DMS153 treated with DMSO at 0.1 percent for 48 hours (cell line): Measurements from ENCODE around the gene ANKIB1.
"Not testable (repeated sequence)": the region's sequence is repeated elsewhere in the genome, so short reads cannot be mapped to it uniquely, and the experiment has no call there.

ENCODE experiments used
- DNase-seq: peaks from one replicate; lab custom pipeline; 2025; ENCODE audit not compliant: unreplicated experiment; lab: John Stamatoyannopoulos, UW

Gene ANKIB1, protein sequence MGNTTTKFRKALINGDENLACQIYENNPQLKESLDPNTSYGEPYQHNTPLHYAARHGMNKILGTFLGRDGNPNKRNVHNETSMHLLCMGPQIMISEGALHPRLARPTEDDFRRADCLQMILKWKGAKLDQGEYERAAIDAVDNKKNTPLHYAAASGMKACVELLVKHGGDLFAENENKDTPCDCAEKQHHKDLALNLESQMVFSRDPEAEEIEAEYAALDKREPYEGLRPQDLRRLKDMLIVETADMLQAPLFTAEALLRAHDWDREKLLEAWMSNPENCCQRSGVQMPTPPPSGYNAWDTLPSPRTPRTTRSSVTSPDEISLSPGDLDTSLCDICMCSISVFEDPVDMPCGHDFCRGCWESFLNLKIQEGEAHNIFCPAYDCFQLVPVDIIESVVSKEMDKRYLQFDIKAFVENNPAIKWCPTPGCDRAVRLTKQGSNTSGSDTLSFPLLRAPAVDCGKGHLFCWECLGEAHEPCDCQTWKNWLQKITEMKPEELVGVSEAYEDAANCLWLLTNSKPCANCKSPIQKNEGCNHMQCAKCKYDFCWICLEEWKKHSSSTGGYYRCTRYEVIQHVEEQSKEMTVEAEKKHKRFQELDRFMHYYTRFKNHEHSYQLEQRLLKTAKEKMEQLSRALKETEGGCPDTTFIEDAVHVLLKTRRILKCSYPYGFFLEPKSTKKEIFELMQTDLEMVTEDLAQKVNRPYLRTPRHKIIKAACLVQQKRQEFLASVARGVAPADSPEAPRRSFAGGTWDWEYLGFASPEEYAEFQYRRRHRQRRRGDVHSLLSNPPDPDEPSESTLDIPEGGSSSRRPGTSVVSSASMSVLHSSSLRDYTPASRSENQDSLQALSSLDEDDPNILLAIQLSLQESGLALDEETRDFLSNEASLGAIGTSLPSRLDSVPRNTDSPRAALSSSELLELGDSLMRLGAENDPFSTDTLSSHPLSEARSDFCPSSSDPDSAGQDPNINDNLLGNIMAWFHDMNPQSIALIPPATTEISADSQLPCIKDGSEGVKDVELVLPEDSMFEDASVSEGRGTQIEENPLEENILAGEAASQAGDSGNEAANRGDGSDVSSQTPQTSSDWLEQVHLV

DNA sequence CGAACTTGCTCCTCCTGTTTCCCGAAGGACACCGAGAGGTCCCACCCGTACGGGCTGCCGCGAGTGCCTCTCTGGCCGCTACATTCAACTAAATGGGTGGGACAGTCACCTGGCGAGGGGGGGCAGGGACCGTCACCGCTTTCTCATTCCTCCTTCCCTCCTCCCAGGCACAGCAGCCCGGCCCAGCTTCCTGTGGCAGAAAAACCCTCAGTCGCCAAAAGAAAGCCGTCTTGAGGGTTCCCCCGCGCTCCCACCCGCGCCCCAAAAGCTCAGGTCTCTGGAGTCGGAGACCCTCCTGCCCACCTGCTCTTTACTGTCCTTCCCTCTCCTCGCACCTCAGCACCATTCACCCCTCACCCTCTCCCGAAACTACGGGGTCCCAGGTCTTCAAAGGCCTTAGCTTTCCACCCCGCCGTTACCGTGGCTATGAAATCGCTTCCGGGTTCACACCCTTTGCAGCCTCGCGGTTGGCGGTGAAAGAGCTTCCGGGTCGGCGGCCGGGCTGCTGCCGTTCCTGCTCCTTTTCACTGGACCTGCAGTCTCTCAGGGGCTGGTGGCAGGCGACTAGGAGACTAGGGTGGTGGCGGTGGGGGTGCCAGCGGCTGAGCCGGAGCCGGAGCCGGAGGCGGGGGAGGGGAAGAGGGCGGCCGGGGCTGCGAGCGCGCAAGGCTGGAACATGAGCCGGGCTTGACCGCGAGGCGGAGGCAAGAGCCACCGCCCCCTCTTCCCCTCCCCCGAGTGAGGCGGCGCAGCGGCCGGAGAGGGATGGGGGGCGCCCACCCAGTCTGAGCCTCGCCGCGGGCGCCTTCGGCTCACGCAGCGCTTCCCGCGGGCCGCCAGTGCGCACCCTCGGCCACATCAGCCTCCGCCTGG lies at the start of gene ANKIB1, which contains the start of gene KRIT1:
ANKIB1 (plus strand) TSS at position 488 of the 873 bp plus-strand sequence. CDS start 49,005 bp downstream, outside the sequence.
KRIT1 (minus strand) TSS at position 428 of the 873 bp plus-strand sequence. CDS start 3,779 bp downstream, outside the sequence.
- DNase-seq, result peak; percentile 81

- DNase-seq, result no peak
Observed at GRCh38 chr7:92200791-92201190, 45.0 kb upstream of the ANKIB1 start.

DNA sequence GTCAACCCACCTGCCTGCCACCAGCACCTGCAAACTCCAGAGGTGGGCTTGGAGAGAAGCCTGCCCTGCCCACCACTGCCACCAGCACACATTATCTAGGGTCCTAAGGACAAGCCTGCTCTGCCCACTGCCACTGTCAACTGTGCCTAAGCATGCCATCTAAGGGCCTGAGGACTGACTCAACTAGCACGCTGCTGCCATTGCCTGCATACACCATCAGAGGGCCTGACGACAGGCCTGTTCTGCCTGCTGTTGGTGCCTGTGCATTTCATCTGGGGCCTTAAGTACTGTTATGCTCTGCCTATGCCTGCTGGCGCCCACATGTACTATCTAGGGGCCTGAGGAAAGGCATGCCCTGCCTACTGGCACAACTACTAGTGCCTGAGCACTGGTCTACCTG lies 39.8 kb upstream of the ANKIB1 start:
- no peak for DNase-seq

DNA sequence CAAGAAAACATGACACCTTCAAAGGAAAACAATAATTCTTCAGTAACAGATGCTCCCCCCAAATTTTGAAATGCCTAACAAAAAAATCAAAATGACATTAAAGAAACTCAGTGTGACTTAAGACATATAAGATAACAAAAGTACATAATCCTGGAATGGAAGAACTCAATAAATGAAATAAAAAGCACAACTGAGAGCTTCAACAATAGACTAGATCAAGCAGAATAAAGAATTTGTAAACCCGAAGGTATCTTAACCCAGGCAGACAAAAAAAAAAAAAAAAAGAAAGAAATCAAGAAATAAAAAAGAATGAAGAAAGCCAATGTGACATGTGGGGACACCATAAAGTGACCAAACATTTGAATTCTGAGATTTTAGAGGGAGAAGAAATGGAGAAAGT lies 39.1 kb upstream of the ANKIB1 start:
- DNase-seq, result no peak

DNA sequence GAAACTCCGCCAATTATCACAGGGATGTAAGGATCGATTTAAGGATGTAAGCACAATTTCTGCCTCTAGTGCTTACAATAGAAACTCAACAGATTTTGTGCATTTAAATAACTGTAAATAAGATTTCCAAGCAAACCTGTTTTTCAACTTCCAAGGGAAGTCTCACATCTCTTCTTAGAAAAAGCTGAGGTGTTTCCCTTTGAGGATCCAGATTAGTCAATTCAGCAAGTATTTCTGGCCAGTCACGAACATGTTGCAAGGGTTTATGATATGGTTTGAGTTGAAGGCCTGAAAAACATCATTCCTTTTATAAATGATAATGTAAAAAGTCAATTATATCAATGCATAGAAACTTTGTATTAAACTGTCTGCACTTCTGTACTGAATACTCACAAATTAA lies 24.0 kb upstream of the ANKIB1 start:
- DNase-seq, result no peak

DNA sequence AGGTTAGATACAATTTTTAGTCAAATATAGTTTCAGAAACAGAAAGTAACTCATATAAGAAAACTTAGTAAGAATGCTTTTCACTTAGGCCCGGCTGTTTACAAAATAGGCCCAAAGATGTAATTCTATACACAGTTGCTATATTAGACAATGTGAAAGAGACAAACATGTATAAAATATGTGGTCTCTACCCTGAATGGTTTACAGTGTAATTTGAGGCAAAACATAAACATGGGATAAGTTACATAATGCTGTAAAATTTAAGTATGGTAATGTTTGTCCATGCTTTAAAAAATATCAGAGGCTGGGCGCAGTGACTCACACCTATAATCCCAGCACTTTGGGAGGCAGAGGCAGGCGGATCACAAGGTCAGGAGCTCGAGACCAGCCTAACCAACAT lies 18.8 kb upstream of the ANKIB1 start:
- DNase-seq, result no peak

- no peak for DNase-seq
Observed at GRCh38 chr7:92228100-92228499, 17.7 kb upstream of the ANKIB1 start.

DNA sequence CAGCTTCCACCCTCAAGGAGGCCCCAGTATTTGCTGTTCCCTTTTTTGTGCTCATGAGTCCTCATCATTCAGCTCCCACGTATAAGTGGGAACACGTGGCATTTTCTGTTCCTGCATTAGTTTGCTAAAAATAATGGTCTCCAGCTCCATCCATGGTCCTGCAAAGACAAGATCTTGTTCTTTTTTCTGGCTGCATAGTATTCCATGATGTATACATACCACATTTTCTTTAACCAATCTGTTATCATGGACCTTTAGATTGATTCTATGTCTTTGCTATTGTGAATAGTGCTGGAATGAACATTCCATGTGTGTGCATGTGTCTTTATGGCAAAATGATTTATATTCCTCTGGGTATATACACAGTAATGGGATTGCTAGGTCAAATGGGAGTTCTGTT lies 17.0 kb upstream of the ANKIB1 start:
- no peak for DNase-seq

DNA sequence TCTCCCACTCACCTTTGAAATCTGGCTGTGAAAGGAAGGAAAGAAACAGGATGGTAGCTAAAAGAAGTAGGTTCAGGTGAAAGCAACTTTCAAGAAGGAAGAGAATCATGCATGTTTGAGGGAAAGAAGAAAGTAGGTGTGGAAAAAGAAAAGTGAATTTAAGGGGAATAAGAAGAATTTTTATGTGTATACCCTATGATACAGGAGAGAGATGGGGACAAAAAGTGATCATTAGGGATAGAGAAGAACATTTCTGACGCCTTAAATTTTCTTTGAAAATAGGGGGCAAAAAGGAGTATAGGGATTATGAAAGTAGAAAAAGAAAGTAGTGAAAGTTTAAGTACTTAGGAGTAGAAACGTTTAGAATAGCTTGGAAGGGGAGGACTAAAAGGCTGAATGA lies 15.2 kb upstream of the ANKIB1 start:
- DNase-seq, result no peak

- DNase-seq, result no peak
Observed at GRCh38 chr7:92242972-92243371, 2.8 kb upstream of the ANKIB1 start.

DNA sequence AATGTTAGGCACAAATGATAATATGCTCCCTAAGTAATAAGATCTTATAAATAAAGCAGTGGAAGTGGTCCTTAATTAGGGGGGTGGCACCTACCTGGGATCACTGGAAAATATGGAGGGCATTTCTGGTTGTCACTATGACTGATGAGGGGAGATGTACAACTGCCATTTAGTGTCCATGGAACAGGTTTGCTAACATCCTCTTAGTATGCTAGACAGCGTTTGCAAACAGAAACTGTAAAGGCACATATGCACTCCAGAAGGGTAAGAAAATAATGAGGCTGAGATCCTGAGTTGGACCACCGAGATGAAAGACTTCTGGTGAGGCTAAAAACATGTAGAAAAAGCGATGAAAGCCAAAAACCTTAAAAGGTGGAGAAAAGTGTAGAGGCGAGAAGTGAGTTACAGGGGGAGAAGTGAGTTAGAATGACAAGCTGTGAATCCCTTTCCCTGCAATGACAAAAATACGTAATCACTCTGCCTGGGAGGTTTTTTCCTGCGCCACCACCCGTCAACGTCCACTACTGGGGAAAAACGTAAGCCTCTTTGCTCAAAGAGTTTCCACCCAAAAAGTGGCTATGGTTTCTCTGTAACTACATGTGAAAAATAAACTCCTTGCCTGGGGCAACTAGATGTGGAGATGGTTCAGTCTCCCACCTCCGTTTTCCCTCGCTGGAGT lies 827 bp upstream of the ANKIB1 start:
- peak; percentile 21 for DNase-seq

GRCh38 chr7:92246360-92247101 lies 757 bp downstream of the ANKIB1 start:
- DNase-seq, result no peak

- DNase-seq, result no peak
Observed at GRCh38 chr7:92250603-92251002, 4.8 kb downstream of the ANKIB1 start.

GRCh38 chr7:92251181-92251580 lies 5.4 kb downstream of the ANKIB1 start:
- no peak for DNase-seq

DNA sequence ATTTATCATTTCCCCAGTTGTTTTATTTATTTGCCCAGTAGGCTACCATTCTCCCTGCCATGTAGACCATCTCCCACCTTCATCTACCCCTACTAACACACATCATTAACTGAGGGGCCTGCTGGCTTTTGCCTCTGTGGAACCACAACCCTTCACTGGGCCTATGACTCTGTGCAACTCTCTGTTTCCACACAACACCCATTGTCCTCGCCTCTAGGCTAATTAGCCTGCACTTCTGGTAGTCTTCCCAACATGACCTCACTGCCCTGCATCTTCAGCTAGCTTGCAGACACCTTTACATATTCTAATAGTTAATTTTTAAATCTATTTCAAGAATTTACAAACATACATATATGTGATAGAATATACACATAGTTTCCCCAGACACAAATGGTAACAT lies 7.5 kb downstream of the ANKIB1 start:
- no peak for DNase-seq

DNA sequence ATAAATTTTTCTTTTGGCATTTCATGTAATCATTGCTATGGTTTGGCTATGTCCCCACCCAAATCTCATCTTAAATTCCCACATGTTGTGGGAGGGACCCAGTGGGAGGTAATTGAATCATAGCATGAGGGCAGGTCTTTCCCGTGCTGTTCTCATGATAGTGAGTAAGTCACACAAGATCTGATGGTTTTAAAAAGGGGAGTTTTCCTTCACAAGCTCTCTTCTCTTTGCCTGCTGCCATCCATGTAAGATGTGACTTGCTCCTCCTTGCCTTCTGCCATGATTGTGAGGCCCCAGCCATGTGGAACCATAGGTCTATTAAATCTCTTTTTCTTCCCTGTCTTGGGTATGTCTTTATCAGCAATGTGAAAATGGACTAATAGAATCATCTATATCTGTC lies 9.0 kb downstream of the ANKIB1 start:
- not testable (repeated sequence) for DNase-seq

DNA sequence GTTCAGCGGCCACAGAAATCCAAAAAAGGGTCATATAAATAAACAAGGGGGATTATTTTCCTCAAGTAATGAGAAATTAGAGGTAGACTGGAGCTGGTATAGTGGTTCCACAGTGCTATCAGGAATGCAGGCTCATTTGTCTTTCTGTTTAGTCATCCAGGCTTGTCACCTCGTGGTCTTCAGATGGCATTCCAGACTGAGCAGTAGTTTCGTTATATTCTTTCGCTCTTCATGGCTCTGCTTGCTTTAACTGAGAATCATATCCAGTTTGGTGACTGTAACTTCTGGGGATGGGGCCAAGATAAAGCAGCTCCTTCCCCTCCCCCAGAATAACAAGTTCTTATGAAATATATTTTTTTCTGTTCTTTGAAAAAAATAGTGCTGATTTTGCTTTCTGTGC lies 9.5 kb downstream of the ANKIB1 start:
- DNase-seq, result no peak

DNA sequence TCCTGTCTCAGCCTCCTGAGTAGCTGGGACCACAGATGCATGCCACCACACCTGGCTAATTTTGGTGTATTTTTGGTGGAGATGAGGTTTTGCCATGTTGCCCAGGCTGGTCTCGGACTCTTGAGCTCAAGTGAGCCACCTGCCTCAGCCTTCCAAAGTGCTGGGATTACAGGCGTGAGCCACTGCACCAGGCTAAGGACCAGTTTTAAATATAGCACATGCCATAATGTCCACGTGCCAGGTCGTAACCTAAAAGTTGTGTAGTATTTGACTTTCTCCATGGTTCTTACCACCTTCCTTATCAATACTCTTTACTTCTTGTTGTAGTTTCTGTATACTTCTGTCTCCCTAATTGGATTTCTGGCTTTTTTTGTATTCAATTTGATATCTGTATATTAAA lies 13.3 kb downstream of the ANKIB1 start:
- no peak for DNase-seq

GRCh38 chr7:92259610-92260247 lies 14.0 kb downstream of the ANKIB1 start:
- no peak for DNase-seq
